HG02588 (cell line): ENCODE results near the gene C6orf15.

Source experiments
- ATAC-seq: cut with Tn5 transposase; IDR thresholded peaks from one replicate; pipeline ENCODE4 v1.9.1; 2021; ENCODE audit warnings: mild to moderate bottlenecking, moderate library complexity; ENCODE audit not compliant: unreplicated experiment

Gene C6orf15

GRCh38 chr6:31110825-31111582 lies 1.4 kb downstream of the C6orf15 start:
- no peak for ATAC-seq

DNA sequence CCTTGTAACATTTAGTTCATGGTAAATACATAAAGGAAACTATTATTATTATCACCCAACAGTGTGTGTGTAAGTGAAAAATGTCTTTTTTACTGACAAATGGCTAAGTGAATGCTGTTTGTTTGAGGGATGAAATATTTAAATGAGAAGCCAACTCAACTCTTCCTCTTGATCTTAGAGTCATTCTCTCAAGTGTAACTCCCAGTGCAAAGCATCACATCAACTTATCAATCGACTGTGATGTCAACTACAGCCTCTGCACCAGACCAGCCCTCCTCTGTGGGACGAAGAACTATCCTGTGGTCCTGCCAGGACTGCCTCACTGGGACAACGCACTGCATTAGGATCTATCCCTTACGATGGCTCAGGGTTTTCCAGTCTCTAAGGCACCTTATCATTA lies 5.3 kb downstream of the C6orf15 start:
- no peak for ATAC-seq

- ATAC-seq, result no peak
These were observed 9.2 kb downstream of the C6orf15 start for GRCh38 chr6:31103136-31103535.

DNA sequence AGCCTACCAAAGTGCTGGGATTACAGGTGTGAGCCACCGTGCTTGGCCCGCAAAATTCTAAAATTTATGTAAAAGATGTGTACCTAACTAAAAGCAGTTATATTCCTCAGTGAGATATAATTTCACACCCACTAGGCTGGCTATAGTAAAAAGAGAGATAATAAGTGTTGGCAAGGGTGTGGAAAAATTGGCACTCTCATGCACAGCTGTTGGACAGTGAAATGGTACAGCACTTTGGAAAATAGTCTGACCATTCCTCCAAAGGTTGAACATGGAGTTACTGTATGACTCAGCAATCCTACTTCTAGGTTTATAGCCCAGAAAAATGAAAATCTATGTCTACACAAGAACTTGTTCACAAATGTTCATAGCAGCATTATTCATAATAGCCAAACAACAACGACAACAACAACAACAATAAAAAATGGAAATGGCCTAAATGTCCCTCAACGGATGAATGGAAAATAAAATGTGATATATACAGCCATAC lies 13.9 kb downstream of the C6orf15 start:
- ATAC-seq, result no peak

DNA sequence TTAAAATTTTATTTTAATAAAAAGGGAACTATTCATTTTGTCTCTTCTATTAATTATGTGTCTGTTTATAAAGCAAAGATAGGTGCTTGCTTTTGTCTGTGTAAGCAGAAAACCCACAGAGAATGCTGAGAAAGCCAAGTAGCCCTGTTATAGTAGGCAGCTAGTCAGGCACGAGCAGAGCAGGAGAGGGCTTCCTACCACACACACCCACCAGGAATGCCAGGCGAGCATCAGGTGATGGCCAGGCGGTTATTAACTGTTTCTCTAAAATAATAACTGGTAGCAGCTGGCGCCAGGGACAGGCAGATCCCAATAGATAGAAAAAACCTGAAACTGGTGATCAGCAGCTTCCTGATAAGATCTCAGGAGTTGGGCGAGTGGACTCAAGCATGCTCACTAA lies 15.7 kb downstream of the C6orf15 start:
- ATAC-seq, result no peak

DNA sequence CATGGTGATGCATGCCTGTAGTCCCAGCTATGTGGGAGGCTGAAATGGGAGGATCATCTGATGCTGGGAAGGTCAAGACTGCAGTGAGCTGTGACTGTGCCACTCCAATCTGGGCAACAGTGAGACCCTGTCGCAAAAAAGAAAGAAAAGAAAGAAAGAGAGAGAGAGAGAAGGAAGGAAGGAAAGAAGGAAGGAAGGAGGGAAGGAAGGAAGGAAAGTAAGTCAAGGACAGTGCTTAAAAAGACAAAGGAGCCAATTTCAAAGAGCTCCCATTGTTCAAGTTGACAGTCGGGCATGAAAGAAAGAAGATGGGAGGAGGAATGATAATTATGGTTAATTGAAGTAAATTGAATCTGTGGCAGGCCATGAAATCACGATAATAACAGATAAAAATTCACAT lies 16.2 kb downstream of the C6orf15 start:
- no peak for ATAC-seq

DNA sequence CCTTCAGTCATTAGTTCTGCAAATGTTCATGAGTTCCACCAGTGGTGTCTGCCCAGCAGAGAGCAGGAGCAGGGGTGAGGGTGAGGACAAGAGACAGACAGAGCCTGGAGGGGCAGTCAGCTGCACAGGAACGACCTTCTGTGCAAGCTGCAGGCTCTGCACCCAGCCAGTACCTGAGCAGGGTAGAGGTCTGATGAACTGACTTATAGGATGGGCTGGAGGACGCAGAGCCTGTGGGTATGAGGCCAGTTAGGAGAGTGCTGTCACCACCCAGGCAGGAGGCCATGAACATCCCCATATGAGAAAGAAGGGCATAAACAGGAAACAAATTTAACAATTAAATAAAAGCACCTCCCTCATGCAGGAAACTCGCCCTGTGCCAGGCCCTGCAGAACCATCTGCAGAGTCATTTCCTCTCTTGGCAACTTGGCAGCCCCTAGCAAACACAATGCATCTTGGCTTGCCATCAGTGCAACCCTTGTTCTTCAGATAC lies 17.9 kb downstream of the C6orf15 start:
- no peak for ATAC-seq

GRCh38 chr6:31092769-31093505 lies 19.4 kb downstream of the C6orf15 start:
- no peak for ATAC-seq

DNA sequence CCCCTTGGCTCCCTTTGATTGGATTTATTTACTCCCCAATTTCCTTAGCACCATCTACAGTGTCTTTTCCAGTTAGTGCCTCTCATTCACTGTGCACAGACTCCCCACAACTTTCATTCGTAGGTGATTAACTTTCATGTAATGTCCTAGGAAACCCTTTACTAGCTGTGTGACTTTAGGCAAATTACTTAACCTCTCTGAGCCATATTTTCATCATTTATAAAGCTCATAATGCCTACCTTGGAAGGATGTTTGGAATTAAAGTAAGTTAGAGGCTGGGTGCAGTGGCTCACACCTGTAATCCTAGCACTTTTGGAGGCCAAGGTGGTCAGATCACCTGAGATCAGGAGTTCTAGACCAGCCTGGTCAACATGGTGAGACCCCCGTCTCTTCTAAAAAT lies 20.1 kb downstream of the C6orf15 start:
- no peak for ATAC-seq

- no peak for ATAC-seq
These were observed 20.7 kb downstream of the C6orf15 start for GRCh38 chr6:31091680-31092079.

- no peak for ATAC-seq
These were observed 21.4 kb downstream of the C6orf15 start for GRCh38 chr6:31090973-31091364.

GRCh38 chr6:31090275-31090972 lies 22.0 kb downstream of the C6orf15 start:
- no peak for ATAC-seq

- ATAC-seq, result no peak
These were observed 24.8 kb downstream of the C6orf15 start for GRCh38 chr6:31087494-31088089.

DNA sequence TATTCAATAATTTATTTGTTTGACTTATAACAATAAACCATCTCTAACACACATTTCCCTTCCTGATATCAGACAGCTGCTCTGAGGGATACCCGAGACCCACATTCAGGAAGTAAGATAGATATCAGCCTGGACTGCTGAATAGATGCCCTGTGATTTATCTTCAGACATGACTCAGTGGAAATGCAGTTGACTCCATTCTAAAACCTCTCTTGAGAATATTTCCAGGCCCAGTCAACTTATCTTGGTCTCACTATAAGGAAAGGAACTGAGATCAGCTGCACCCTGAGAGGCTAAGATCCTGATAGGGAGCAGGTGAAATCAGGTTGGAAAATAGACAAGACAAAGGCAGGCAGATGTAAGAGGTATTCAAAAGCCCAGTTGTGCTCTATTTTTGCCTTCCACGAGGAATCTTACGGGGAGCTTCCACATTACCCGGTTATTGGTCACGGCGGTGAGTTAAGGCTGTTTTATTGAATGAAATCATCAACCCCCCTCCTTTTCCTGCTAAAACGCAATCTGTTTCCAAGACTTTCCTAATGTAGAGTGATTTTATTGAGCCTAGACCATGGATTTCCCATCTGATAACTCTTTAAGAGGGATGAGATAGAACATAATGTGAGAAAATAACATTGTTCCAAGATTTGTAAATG lies 25.5 kb downstream of the C6orf15 start:
- ATAC-seq, result no peak

GRCh38 chr6:31083742-31084354 lies 28.5 kb downstream of the C6orf15 start:
- ATAC-seq, result no peak

- no peak for ATAC-seq
These were observed 30.5 kb downstream of the C6orf15 start for GRCh38 chr6:31081872-31082271.

GRCh38 chr6:31079656-31080261 lies 32.6 kb downstream of the C6orf15 start:
- no peak for ATAC-seq

DNA sequence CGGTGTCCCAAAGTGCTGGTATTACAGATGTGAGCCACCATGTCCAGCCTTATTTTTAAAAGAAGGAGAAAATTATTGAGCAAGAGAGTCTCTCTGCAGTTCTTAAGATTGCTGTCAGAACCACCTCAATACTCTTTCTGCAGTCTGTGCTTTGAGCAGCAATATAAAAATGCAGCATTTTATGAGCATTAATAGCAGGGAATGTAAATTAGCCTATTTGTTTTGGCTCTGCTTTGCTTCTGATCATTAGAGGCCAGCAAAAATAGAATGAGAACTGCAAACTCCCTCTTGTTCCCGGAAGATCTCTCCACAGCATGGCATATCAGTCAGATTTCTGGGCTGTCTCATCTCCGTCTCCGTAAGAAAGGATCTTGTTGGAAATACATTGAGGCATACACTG lies 35.8 kb downstream of the C6orf15 start:
- ATAC-seq, result no peak

GRCh38 chr6:31075528-31075927 lies 36.8 kb downstream of the C6orf15 start:
- no peak for ATAC-seq

GRCh38 chr6:31074401-31074800 lies 38.0 kb downstream of the C6orf15 start:
- no peak for ATAC-seq
